Thoracic aorta (tissue), 2 donors: ENCODE data around the gene PLOD1. TPM values are rescaled to one million over a fixed set of nuclear protein-coding genes. Genes with fewer than 3 reads are reported as not detected.
"Not testable (repeated sequence)": the region's sequence is repeated elsewhere in the genome, so short reads cannot be mapped to it uniquely, and the experiment has no call there.

Experiments used
- ATAC-seq: fragments of 150-250 bp; one replicate; pipeline ENCODE4 v1.8.0; 2017; ENCODE audit warnings: low read depth; ENCODE audit not compliant: insufficient number of reproducible peaks, low FRiP score
- DNase-seq: peaks from one replicate; pipeline ENCODE4 v3.0.0-alpha.2; 2020; ENCODE audit warnings: low spot score
- H3K27ac ChIP-seq, 2 donors: fragments of 200-600 bp; sonication (generic); 1 replicate in 1 of 2; 2 replicates in 1 of 2; pipeline ENCODE4 v1.5.1; 2016; ENCODE audit warnings: mild to moderate bottlenecking in 2 of 2, moderate library complexity in 2 of 2
- H3K27me3 ChIP-seq: fragments of 200-600 bp; sonication (generic); replicated peaks from 2 replicates; pipeline ENCODE4 v1.6.0; 2016; ENCODE audit warnings: mild to moderate bottlenecking; ENCODE audit not compliant: insufficient read depth
- H3K36me3 ChIP-seq: fragments of 200-600 bp; sonication (generic); one replicate; pipeline ENCODE4 v1.5.1; 2016
- H3K4me1 ChIP-seq, 2 donors: fragments of 200-600 bp; sonication (generic); 1 replicate in 1 of 2; 2 replicates in 1 of 2; pipeline versions ENCODE4 v1.5.1 to v1.6.0; 2016; ENCODE audit warnings: low read depth in 2 of 2, mild to moderate bottlenecking in 1 of 2; ENCODE audit not compliant: control insufficient read depth in 1 of 2
- H3K4me3 ChIP-seq: fragments of 200-600 bp; sonication (generic); 2 replicates; pipeline ENCODE4 v1.5.1; 2016; ENCODE audit warnings: mild to moderate bottlenecking
- H3K9me3 ChIP-seq: fragments of 200-600 bp; sonication (generic); 2 replicates; pipeline ENCODE4 v1.5.1; 2016
- total RNA-seq, 2 donors: library from RNA; depleted of rRNA; stranded (reverse); fragments of >200 nt; gene quantifications; one replicate each; pipeline versions ENCODE4 v1.1.0 to v1.2.3, GENCODE V29; 2016
- TF ChIP-seq, protein P1 (sequence below): fragments of 200-600 bp; sonication (generic); IDR thresholded peaks from one replicate; pipeline ENCODE4 v1.5.1; 2019; ENCODE audit warnings: antibody characterized with exemption

Gene PLOD1
- total RNA-seq, 2 donors from 2014 or later = 71.3 to 123 TPM

DNA sequence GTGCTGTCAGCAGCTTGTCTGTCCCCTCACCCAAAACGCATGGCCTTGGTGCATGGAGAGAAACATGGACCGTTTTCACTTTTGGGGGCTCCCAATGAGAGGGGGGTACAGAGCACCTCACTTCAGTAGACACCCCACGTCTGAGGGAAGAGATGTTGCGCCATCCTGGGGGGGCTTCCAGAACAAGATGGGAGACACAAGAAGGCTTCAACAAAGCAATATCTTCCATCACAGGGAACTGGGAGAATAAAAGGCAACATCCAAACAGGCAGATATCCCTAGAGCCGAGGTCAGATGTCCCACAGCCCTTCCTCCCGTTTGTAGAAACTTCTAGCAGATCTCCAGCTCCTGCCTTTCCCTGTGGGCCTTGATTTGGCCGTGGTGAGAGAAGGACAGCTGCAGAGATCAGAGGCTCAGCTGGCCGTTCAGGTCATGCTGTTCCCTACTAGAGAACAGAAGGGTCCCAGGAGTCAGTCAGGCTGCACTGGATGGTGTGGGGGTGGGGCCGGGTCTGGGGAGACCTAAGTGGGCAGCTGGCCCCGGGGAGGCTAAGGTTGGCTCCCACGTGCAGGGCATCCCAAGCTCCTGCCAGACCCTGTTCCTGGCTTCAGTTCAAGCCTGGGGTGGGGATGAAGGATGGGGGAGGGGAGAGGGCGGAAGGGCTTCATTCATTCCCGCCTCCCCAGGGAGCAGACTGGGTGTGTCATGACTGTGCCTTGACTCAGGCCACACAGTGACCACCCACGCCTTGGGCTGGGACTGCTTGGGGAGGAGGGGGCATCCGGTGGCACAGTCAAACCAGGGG is 4.4 kb downstream of the PLOD1 start:
- TF ChIP-seq, protein P1, sequence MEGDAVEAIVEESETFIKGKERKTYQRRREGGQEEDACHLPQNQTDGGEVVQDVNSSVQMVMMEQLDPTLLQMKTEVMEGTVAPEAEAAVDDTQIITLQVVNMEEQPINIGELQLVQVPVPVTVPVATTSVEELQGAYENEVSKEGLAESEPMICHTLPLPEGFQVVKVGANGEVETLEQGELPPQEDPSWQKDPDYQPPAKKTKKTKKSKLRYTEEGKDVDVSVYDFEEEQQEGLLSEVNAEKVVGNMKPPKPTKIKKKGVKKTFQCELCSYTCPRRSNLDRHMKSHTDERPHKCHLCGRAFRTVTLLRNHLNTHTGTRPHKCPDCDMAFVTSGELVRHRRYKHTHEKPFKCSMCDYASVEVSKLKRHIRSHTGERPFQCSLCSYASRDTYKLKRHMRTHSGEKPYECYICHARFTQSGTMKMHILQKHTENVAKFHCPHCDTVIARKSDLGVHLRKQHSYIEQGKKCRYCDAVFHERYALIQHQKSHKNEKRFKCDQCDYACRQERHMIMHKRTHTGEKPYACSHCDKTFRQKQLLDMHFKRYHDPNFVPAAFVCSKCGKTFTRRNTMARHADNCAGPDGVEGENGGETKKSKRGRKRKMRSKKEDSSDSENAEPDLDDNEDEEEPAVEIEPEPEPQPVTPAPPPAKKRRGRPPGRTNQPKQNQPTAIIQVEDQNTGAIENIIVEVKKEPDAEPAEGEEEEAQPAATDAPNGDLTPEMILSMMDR = no peak
- no peak for DNase-seq

DNA sequence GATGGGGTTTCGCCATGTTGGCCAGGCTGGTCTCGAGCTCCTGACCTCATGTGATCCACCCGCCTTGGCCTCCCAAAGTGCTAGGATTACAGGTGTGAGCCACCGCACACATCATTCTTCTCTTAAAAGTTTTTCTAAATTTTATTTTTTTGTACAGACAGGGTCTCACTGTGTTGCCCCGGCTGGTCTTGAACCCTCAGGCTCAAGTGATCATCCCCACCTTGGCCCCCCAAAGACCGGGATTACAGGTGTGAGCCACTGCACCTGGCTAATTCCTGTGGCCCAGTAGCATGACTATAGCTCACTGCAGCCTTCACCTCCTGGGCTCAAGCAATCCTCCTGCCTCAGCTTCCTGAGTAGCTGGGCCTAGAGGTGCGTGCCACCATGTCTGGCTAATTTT is 5.3 kb downstream of the PLOD1 start:
- DNase-seq, H3K27me3 ChIP-seq, ATAC-seq, H3K9me3 ChIP-seq, H3K27ac ChIP-seq, H3K4me3 ChIP-seq, H3K36me3 ChIP-seq: not testable (repeated sequence)
- peaks cover 18 to 33% of the 10 kb centered on the region in 2 donors for H3K4me1 ChIP-seq

More for the DNA sequence above, 4.4 kb downstream of the PLOD1 start:
- Histone ChIP-seq H3K27ac (no peak overlapping the region), H3K4me3 (no peak overlapping the region), H3K4me1 (peaks cover 18 to 35% of the 10 kb centered on the region in 2 donors), H3K36me3 (no peaks in the 10 kb centered on the region), H3K27me3 (no peaks in the 10 kb centered on the region), H3K9me3 (no peaks in the 10 kb centered on the region)
- no peak for ATAC-seq

DNA sequence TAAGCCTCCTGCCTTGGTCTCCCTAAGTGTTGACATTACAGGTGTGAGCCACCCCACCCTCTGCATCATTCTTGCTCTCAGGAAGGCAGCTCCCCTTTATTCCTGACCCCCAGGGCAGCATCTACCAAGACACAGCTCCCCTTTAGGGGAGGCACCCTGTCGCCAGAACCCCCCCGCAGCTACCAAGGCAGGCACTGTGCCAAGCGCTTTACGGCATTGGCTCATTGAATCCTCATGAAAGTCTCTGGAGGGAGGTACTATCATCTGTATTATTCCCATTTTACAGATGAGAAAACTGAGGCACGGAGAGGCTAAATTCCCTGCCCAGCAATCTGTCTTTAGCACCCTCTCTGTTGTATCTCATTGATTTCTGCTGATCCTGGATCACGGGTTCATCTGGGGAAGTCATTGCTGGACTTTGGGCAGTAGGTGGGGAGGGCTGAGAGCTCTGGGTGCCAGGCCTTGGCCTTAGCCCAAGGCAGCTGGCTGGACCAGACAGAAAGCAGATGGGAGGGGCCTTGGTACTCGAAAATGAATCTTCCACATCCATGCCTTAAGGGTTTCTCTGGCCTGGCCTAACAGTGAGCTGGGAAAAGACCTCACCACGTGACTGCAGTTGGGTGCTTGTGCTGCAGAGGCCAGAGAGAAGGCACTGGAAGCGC is 5.9 kb downstream of the PLOD1 start:
- H3K27ac ChIP-seq = no peak overlapping the region
- H3K4me1 ChIP-seq = peaks cover 13 to 27% of the 10 kb centered on the region in 2 donors
- H3K36me3 ChIP-seq = no peaks in the 10 kb centered on the region
- ATAC-seq (no peak), DNase-seq (no peak)
- TF ChIP-seq, protein P1 = no peak
- no peaks in the 10 kb centered on the region for H3K27me3 ChIP-seq
- no peak overlapping the region for H3K4me3 ChIP-seq
- no peaks in the 10 kb centered on the region for H3K9me3 ChIP-seq

DNA sequence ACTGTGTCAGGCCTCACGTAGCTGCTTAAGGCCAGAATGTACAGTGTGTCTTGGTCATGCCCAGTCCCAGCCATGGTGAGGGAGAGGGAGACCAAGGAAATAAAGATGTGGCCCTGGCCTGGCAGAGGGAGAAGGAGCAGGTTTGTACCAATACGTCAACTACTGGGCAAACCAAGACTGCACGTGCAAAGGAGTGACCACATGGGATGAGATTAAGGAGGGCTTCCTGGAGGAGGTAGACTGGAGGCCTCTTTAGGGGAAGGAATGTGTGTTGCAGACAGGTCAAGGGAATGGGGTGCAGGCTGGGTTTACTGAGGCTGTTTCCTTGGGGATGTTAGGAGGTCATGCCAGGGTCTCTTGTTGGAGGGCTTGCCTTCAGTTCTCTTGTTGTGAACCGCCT is 7.8 kb downstream of the PLOD1 start:
- Histone ChIP-seq H3K4me3 (no peak overlapping the region), H3K4me1 (peaks cover 6 to 18% of the 10 kb centered on the region in 2 donors), H3K36me3 (no peaks in the 10 kb centered on the region), H3K27me3 (no peaks in the 10 kb centered on the region), H3K9me3 (no peaks in the 10 kb centered on the region), H3K27ac (no peak overlapping the region)
- no peak for DNase-seq
- ATAC-seq = no peak
- TF ChIP-seq, protein P1 = no peak

DNA sequence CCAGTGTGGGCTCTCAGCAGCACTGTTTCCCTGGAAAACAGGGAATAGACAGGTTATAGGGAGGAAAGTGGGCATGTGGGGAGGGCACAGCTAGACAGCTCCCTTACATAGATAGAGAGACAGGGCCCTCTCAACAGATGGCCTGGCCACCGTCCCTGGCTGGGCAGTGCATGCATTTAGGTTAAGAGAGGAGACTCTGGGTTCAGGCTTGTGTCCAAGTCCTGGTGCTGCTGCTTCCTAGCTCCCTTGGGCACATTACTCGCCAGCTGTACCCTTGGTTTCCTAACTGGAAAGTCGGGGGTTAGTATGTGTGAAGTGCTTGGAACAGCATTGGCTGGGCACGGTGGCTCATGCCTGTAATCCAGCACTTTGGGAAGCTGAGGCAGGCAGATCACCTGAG is 9.1 kb downstream of the PLOD1 start:
- no peaks in the 10 kb centered on the region for H3K27me3 ChIP-seq

More for the DNA sequence above, 9.1 kb downstream of the PLOD1 start:
- ATAC-seq (no peak), DNase-seq (no peak)
- no peak overlapping the region for H3K4me3 ChIP-seq
- peaks cover 4% of the 10 kb centered on the region for H3K36me3 ChIP-seq
- TF ChIP-seq, protein P1 = no peak
- H3K9me3 ChIP-seq = no peaks in the 10 kb centered on the region
- peaks cover 6 to 18% of the 10 kb centered on the region in 2 donors for H3K4me1 ChIP-seq
- no peak overlapping the region for H3K27ac ChIP-seq
